SK-N-SH (cell line): ENCODE data around the gene DUS2. TPM values are rescaled to one million over a fixed set of nuclear protein-coding genes. Genes with fewer than 3 reads are reported as not detected.

ENCODE experiments used
- CTCF ChIA-PET: fragments of 300-600, 350-600 bp; formaldehyde crosslinking; extraction: SDS; loops from one replicate; lab custom pipeline; 2021; lab: Yijun Ruan, JAX
- POLR2A ChIA-PET: fragments of 350-600 bp; sonication (Branson Sonifier 250); formaldehyde crosslinking; extraction: SDS; loops from one replicate; lab custom pipeline; 2020; ENCODE audit warnings: antibody characterized with exemption, inconsistent platforms; lab: Yijun Ruan, JAX
- DNase-seq: peaks from one replicate; pipeline ENCODE4 v3.0.0; 2012
- H2AFZ ChIP-seq: fragments of 200-600 bp; sonication (generic); 2 replicates; pipeline ENCODE4 v1.8.1; 2016; ENCODE audit warnings: antibody characterized with exemption, mild to moderate bottlenecking, low read depth
- H3F3A ChIP-seq: fragments of 200-600 bp; sonication (generic); replicated peaks from 2 replicates; pipeline ENCODE3; 2016; ENCODE audit warnings: antibody characterized with exemption, mild to moderate bottlenecking; ENCODE audit not compliant: insufficient read depth
- H3K27ac ChIP-seq, 2 experiments: fragments of 200-500 bp in 1 of 2; fragments of 200-600 bp in 1 of 2; sonication (Bioruptor generic) in 1 of 2; sonication (generic), shearing (Covaris generic) in 1 of 2; 2 replicates each; pipeline versions ENCODE4 v1.5.1 to v1.6.1; 2014 to 2016; ENCODE audit warnings: low read depth in 2 of 2, inconsistent platforms in 1 of 2, low read length in 1 of 2, mild to moderate bottlenecking in 1 of 2, mixed read lengths in 1 of 2
- H3K27me3 ChIP-seq: fragments of 200-600 bp; sonication (generic), shearing (Covaris generic); 2 replicates; pipeline ENCODE4 v1.6.1; 2016; ENCODE audit warnings: mixed run types; ENCODE audit not compliant: insufficient read depth
- H3K36me3 ChIP-seq, 2 experiments: fragments of 200-500 bp in 1 of 2; fragments of 200-600 bp in 1 of 2; sonication (Bioruptor generic) in 1 of 2; sonication (generic) in 1 of 2; replicated peaks in 1 of 2; 2 replicates each; pipeline versions ENCODE3 to v1.5.1; 2014 to 2016; ENCODE audit warnings: low read length in 1 of 2, mild to moderate bottlenecking in 1 of 2; ENCODE audit not compliant: insufficient read depth in 2 of 2, control insufficient read depth in 1 of 2
- H3K4me1 ChIP-seq, 2 experiments: fragments of 200-500 bp in 1 of 2; fragments of 200-600 bp in 1 of 2; sonication (Bioruptor generic) in 1 of 2; sonication (generic), shearing (Covaris generic) in 1 of 2; 2 replicates each; pipeline versions ENCODE4 v1.5.1 to v1.6.1; 2014 to 2016; ENCODE audit warnings: low read depth in 1 of 2, low read length in 1 of 2, mixed run types in 1 of 2; ENCODE audit not compliant: insufficient read depth in 2 of 2, control insufficient read depth in 1 of 2
- H3K4me2 ChIP-seq: fragments of 200-600 bp; sonication (generic), shearing (Covaris generic); 2 replicates; pipeline ENCODE4 v1.6.1; 2017; ENCODE audit warnings: mixed run types
- H3K4me3 ChIP-seq, 2 experiments: fragments of 200-500 bp in 1 of 2; fragments of 200-600 bp in 1 of 2; sonication (Bioruptor generic) in 1 of 2; sonication (generic), shearing (Covaris generic) in 1 of 2; 2 replicates each; pipeline versions ENCODE4 v1.5.1 to v1.8.1; 2014 to 2016; ENCODE audit warnings: low read depth in 2 of 2, inconsistent platforms in 1 of 2, low read length in 1 of 2, mild to moderate bottlenecking in 1 of 2, mixed read lengths in 1 of 2, moderate library complexity in 1 of 2
- H3K79me2 ChIP-seq: fragments of 200-600 bp; sonication (generic); 2 replicates; pipeline ENCODE4 v1.8.1; 2017; ENCODE audit warnings: mild to moderate bottlenecking; ENCODE audit not compliant: insufficient read depth
- H3K9ac ChIP-seq: fragments of 200-600 bp; sonication (generic); 2 replicates; pipeline ENCODE4 v1.6.1; 2017; ENCODE audit warnings: mixed run types
- H3K9me2 ChIP-seq: fragments of 200-600 bp; sonication (generic); 2 replicates; pipeline ENCODE4 v1.6.1; 2017; ENCODE audit warnings: mixed run types
- H3K9me3 ChIP-seq: fragments of 200-600 bp; sonication (generic); 2 replicates; pipeline ENCODE4 v1.6.1; 2017; ENCODE audit warnings: mixed run types, mild to moderate bottlenecking, moderate library complexity
- H4K20me1 ChIP-seq: fragments of 200-600 bp; sonication (generic); 2 replicates; pipeline ENCODE4 v1.6.1; 2017; ENCODE audit warnings: mild to moderate bottlenecking, mixed run types; ENCODE audit not compliant: insufficient read depth
- CTCF ChIP-seq: fragments of 200-600 bp; sonication (generic); IDR thresholded peaks from 2 replicates; pipeline ENCODE4 v1.6.1; 2017; ENCODE audit warnings: antibody characterized with exemption, mild to moderate bottlenecking, moderate library complexity
- EZH2phosphoT487 ChIP-seq: fragments of 200-600 bp; sonication (generic); IDR thresholded peaks from 2 replicates; pipeline ENCODE4 v1.6.1; 2017; ENCODE audit warnings: low read depth, mixed run types, mild to moderate bottlenecking, antibody characterized with exemption, moderate library complexity, borderline replicate concordance
- FOXM1 ChIP-seq: IDR thresholded peaks from 2 replicates; pipeline ENCODE4 v1.4.0; 2012; ENCODE audit warnings: low read depth, mild to moderate bottlenecking
- GABPA ChIP-seq: IDR thresholded peaks from 2 replicates; pipeline ENCODE4 v1.4.0; 2012; ENCODE audit warnings: low read depth, mild to moderate bottlenecking
- RAD21 ChIP-seq: IDR thresholded peaks from 2 replicates; pipeline ENCODE4 v1.6.1; 2012; ENCODE audit warnings: mild to moderate bottlenecking, low read length
- SMC3 ChIP-seq: IDR thresholded peaks from 2 replicates; pipeline ENCODE4 v1.6.1; 2012; ENCODE audit warnings: low read depth, low read length, improper control_type of control experiment
- USF2 ChIP-seq: fragments of 150-350 bp; IDR thresholded peaks from 2 replicates; pipeline ENCODE4 v1.6.1; 2017; ENCODE audit warnings: antibody characterized with exemption, low read length, low read depth, borderline replicate concordance
- WGBS: methylation state at CpG from one replicate; pipeline ENCODE4 v1.1.6; 2017; ENCODE audit warnings: low lambda C conversion rate; 5-methylcytosine and 5-hydroxymethylcytosine counted together
- polyA plus RNA-seq, 3 experiments: library from polyadenylated mRNA; depleted of rRNA; stranded (reverse); fragments of >200 nt; gene quantifications; 2 replicates each; pipeline ENCODE4 v1.2.3, GENCODE V29; 2012

DUS2 gene
- polyA plus RNA-seq, 1 of the 3 experiments (the other 2 are of a cell fraction) = 16.1 TPM

- Histone ChIP-seq H3F3A (no peaks in the 10 kb centered on the region), H3K9me2 (no peaks in the 10 kb centered on the region), H3K79me2 (no peaks in the 10 kb centered on the region), H3K9ac (no peak overlapping the region), H3K27ac (no peak overlapping the region), H3K4me2 (no peak overlapping the region), H3K9me3 (no peaks in the 10 kb centered on the region), H4K20me1 (no peaks in the 10 kb centered on the region), H3K4me1 (no peaks in the 10 kb centered on the region), H2AFZ (no peak overlapping the region), H3K27me3 (no peaks in the 10 kb centered on the region), H3K4me3 (no peak overlapping the region), H3K36me3 (peaks cover 0 to 3% of the 10 kb centered on the region in 2 experiments)
- ChIA-PET CTCF (interaction anchor here (0.6 to 3.6 kb wide), 5 partner anchors 10 to 223 kb away, joined by 3 to 29 read pairs (median 5); no protein-coding TSS in a partner anchor), POLR2A (no interaction called here)
- 93% methylated on average over 9 of the region's 9 CpGs for WGBS
- no peak for TF ChIP-seq USF2
- no peak for DNase-seq
These were observed 14.9 kb downstream of the DUS2 start for GRCh38 chr16:68037841-68038597.

- Histone ChIP-seq H3K4me2 (no peak overlapping the region), H3K79me2 (no peaks in the 10 kb centered on the region), H4K20me1 (no peaks in the 10 kb centered on the region), H3K9me2 (no peaks in the 10 kb centered on the region), H3K27me3 (no peaks in the 10 kb centered on the region), H3K4me3 (no peak overlapping the region)
- POLR2A ChIA-PET = interaction anchor here (1.2 kb wide), 1 partner anchor 106 kb away, joined by 4 read pairs; no protein-coding TSS in a partner anchor
- CTCF ChIA-PET = interaction anchor here (0.6 to 3.6 kb wide), 55 partner anchors 8 to 526 kb away, joined by 3 to 29 read pairs (median 5); partner anchors contain the start of genes DDX28, DPEP3, DUS2 and NRN1L
- 73% methylated on average over 13 of the region's 14 CpGs for WGBS
- peak; percentile 91 for TF ChIP-seq CTCF
- TF ChIP-seq GABPA = no peak
- peak; percentile 69 for TF ChIP-seq SMC3
- peak; percentile 84 for TF ChIP-seq RAD21
- TF ChIP-seq FOXM1 = no peak
- no peak for TF ChIP-seq EZH2phosphoT487
- TF ChIP-seq, all 33 proteins: peak for 3
- peak; percentile 82 for DNase-seq
- Histone ChIP-seq H3K27ac (no peak overlapping the region), H3K9ac (no peak overlapping the region), H3K9me3 (no peaks in the 10 kb centered on the region), H3F3A (no peaks in the 10 kb centered on the region), H3K36me3 (peaks cover 0 to 3% of the 10 kb centered on the region in 2 experiments), H3K4me1 (no peaks in the 10 kb centered on the region), H2AFZ (no peak overlapping the region)
These were observed 17.6 kb downstream of the DUS2 start for GRCh38 chr16:68040506-68041288.
